HepG2 (cell line): ENCODE data around the gene LACTBL1. TPM values are rescaled to one million over a fixed set of nuclear protein-coding genes. Genes with fewer than 3 reads are reported as not detected.

Experiments used
- ARNTL ChIP-seq: sonication (generic); formaldehyde crosslinking; IDR thresholded peaks from 2 replicates; pipeline ENCODE4 v1.4.0; 2020; ENCODE audit warnings: mild to moderate bottlenecking, missing genetic modification reagents
- HCFC1 ChIP-seq: fragments of 150-350 bp; IDR thresholded peaks from 2 replicates; pipeline ENCODE4 v1.6.1; 2014; ENCODE audit warnings: low read depth, low read length
- KDM5A ChIP-seq: fragments of 200-600 bp; sonication (generic); IDR thresholded peaks from 2 replicates; pipeline ENCODE4 v1.7.0; 2018; ENCODE audit warnings: antibody characterized with exemption, mild to moderate bottlenecking, low read length, borderline replicate concordance
- MEF2D ChIP-seq: sonication (generic); formaldehyde crosslinking; IDR thresholded peaks from 2 replicates; pipeline ENCODE4 v1.5.1; 2020; ENCODE audit warnings: mild to moderate bottlenecking, missing genetic modification reagents
- PPARG ChIP-seq: conservative IDR thresholded peaks from 2 replicates; pipeline ENCODE4 v1.6.1; 2016; ENCODE audit warnings: missing biosample characterization, missing genetic modification reagents
- RFXAP ChIP-seq: sonication (generic); formaldehyde crosslinking; IDR thresholded peaks from 2 replicates; pipeline ENCODE4 v1.4.0; 2020; ENCODE audit warnings: missing genetic modification reagents, borderline replicate concordance
- STAG1 ChIP-seq: sonication (generic); formaldehyde crosslinking; IDR thresholded peaks from 2 replicates; pipeline ENCODE4 v1.4.0; 2020; ENCODE audit warnings: missing genetic modification reagents
- STAT5B ChIP-seq: sonication (generic); formaldehyde crosslinking; IDR thresholded peaks from 2 replicates; pipeline ENCODE4 v1.4.0; 2020; ENCODE audit warnings: missing genetic modification reagents
- U2AF1 ChIP-seq: fragments of 200-400 bp; formaldehyde crosslinking; optimal IDR thresholded peaks from 2 replicates; pipeline ENCODE3; 2017; ENCODE audit warnings: mild to moderate bottlenecking, low read depth, low read length
- ZBTB21 ChIP-seq: sonication (generic); formaldehyde crosslinking; IDR thresholded peaks from 2 replicates; pipeline ENCODE4 v1.4.0; 2020; ENCODE audit warnings: missing genetic modification reagents
- ZSCAN30 ChIP-seq: sonication (generic); formaldehyde crosslinking; IDR thresholded peaks from 2 replicates; pipeline ENCODE4 v1.5.0; 2020; ENCODE audit warnings: mild to moderate bottlenecking, missing genetic modification reagents
- polyA plus RNA-seq, 8 experiments: library from polyadenylated mRNA; depleted of rRNA in 3 of 8; stranded (reverse) in 7 of 8; unstranded in 1 of 8; fragments of >200 nt; fragmentation: Illumina TruSeq in 4 of 8; extraction: Trizol in 4 of 8; gene quantifications; 2 replicates each; pipeline versions ENCODE4 v1.2.1 to v1.2.3, GENCODE V29; 2011 to 2016; ENCODE audit warnings: low read depth in 4 of 8, missing spikeins in 1 of 8, mixed read lengths in 1 of 8; ENCODE audit not compliant: insufficient read depth in 1 of 8
- total RNA-seq, 5 experiments: library from RNA; depleted of rRNA; stranded (reverse); fragments of >200 nt; fragmentation: Illumina TruSeq; extraction: Trizol; gene quantifications; 2 replicates each; pipeline ENCODE4 v1.2.3, GENCODE V29; 2016; ENCODE audit warnings: low read depth in 1 of 5
- TF ChIP-seq, protein P1 (sequence below): sonication (generic); formaldehyde crosslinking; IDR thresholded peaks from 2 replicates; pipeline ENCODE4 v1.4.0; 2020; ENCODE audit warnings: low read depth, missing genetic modification reagents
- TF ChIP-seq, protein P2 (sequence below): sonication (generic); formaldehyde crosslinking; IDR thresholded peaks from 2 replicates; pipeline ENCODE4 v1.9.0; 2021; ENCODE audit warnings: missing genetic modification reagents, borderline replicate concordance
- TF ChIP-seq, protein P3 (sequence below): sonication (generic); formaldehyde crosslinking; IDR thresholded peaks from 2 replicates; pipeline ENCODE4 v1.5.0; 2020; ENCODE audit warnings: mild to moderate bottlenecking, missing genetic modification reagents
- TF ChIP-seq, protein P4 (sequence below), 2 experiments: sonication (generic) in 1 of 2; formaldehyde crosslinking in 1 of 2; IDR thresholded peaks; 2 replicates each; pipeline versions ENCODE4 v1.4.0 to v1.6.1; 2016 to 2020; ENCODE audit warnings: borderline replicate concordance in 1 of 2, low read depth in 1 of 2, mild to moderate bottlenecking in 1 of 2, missing genetic modification reagents in 1 of 2

Gene LACTBL1
- total and polyA plus RNA-seq, 2 of the 13 experiments (the other 11 are each of a cell fraction or from before 2014, with no cell fraction given) = 0.12 to 1.3 TPM

- TF ChIP-seq, protein P1, sequence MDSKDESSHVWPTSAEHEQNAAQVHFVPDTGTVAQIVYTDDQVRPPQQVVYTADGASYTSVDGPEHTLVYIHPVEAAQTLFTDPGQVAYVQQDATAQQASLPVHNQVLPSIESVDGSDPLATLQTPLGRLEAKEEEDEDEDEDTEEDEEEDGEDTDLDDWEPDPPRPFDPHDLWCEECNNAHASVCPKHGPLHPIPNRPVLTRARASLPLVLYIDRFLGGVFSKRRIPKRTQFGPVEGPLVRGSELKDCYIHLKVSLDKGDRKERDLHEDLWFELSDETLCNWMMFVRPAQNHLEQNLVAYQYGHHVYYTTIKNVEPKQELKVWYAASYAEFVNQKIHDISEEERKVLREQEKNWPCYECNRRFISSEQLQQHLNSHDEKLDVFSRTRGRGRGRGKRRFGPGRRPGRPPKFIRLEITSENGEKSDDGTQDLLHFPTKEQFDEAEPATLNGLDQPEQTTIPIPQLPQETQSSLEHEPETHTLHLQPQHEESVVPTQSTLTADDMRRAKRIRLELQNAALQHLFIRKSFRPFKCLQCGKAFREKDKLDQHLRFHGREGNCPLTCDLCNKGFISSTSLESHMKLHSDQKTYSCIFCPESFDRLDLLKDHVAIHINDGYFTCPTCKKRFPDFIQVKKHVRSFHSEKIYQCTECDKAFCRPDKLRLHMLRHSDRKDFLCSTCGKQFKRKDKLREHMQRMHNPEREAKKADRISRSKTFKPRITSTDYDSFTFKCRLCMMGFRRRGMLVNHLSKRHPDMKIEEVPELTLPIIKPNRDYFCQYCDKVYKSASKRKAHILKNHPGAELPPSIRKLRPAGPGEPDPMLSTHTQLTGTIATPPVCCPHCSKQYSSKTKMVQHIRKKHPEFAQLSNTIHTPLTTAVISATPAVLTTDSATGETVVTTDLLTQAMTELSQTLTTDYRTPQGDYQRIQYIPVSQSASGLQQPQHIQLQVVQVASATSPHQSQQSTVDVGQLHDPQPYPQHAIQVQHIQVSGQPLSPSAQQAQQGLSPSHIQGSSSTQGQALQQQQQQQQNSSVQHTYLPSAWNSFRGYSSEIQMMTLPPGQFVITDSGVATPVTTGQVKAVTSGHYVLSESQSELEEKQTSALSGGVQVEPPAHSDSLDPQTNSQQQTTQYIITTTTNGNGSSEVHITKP = peak; percentile 74; the same call in 1 of the 2 replicates
- TF ChIP-seq KDM5A (peak; percentile 72; the same call in 1 of the 2 replicates), ZBTB21 (peak; percentile 67), ZSCAN30 (peak; percentile 92), PPARG (CRISPR knock-in tag) (peak; percentile 59), MEF2D (CRISPR knock-in tag) (peak; percentile 82), U2AF1 (peak; percentile 100), STAT5B (CRISPR knock-in tag) (no peak), STAG1 (peak; percentile 7; the same call in 1 of the 2 replicates), HCFC1 (peak; percentile 58), RFXAP (CRISPR knock-in tag) (peak; percentile 95), ARNTL (peak; percentile 53; the same call in 1 of the 2 replicates)
- TF ChIP-seq, protein P2, sequence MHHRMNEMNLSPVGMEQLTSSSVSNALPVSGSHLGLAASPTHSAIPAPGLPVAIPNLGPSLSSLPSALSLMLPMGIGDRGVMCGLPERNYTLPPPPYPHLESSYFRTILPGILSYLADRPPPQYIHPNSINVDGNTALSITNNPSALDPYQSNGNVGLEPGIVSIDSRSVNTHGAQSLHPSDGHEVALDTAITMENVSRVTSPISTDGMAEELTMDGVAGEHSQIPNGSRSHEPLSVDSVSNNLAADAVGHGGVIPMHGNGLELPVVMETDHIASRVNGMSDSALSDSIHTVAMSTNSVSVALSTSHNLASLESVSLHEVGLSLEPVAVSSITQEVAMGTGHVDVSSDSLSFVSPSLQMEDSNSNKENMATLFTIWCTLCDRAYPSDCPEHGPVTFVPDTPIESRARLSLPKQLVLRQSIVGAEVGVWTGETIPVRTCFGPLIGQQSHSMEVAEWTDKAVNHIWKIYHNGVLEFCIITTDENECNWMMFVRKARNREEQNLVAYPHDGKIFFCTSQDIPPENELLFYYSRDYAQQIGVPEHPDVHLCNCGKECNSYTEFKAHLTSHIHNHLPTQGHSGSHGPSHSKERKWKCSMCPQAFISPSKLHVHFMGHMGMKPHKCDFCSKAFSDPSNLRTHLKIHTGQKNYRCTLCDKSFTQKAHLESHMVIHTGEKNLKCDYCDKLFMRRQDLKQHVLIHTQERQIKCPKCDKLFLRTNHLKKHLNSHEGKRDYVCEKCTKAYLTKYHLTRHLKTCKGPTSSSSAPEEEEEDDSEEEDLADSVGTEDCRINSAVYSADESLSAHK (CRISPR knock-in tag) = no peak
- TF ChIP-seq, protein P3, sequence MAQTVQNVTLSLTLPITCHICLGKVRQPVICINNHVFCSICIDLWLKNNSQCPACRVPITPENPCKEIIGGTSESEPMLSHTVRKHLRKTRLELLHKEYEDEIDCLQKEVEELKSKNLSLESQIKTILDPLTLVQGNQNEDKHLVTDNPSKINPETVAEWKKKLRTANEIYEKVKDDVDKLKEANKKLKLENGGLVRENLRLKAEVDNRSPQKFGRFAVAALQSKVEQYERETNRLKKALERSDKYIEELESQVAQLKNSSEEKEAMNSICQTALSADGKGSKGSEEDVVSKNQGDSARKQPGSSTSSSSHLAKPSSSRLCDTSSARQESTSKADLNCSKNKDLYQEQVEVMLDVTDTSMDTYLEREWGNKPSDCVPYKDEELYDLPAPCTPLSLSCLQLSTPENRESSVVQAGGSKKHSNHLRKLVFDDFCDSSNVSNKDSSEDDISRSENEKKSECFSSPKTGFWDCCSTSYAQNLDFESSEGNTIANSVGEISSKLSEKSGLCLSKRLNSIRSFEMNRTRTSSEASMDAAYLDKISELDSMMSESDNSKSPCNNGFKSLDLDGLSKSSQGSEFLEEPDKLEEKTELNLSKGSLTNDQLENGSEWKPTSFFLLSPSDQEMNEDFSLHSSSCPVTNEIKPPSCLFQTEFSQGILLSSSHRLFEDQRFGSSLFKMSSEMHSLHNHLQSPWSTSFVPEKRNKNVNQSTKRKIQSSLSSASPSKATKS (CRISPR knock-in tag) = no peak
- TF ChIP-seq, protein P4, sequence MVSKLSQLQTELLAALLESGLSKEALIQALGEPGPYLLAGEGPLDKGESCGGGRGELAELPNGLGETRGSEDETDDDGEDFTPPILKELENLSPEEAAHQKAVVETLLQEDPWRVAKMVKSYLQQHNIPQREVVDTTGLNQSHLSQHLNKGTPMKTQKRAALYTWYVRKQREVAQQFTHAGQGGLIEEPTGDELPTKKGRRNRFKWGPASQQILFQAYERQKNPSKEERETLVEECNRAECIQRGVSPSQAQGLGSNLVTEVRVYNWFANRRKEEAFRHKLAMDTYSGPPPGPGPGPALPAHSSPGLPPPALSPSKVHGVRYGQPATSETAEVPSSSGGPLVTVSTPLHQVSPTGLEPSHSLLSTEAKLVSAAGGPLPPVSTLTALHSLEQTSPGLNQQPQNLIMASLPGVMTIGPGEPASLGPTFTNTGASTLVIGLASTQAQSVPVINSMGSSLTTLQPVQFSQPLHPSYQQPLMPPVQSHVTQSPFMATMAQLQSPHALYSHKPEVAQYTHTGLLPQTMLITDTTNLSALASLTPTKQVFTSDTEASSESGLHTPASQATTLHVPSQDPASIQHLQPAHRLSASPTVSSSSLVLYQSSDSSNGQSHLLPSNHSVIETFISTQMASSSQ (IDR thresholded peaks at IDR 0.05; ENCODE audit: low read depth) = peak; percentile 16; the same call in 1 of the 2 replicates
- TF ChIP-seq, protein P4 (CRISPR knock-in tag; IDR thresholded peaks at IDR 0.05; ENCODE audit: borderline replicate concordance) = no peak; the same call in 1 of the 2 replicates
These were observed 46.6 kb upstream of the LACTBL1 start, which contains the start of gene KDM1A (continued) for GRCh38 chr1:23019094-23019862.
